Suprapubic skin (tissue), 4 donors: ENCODE data around the gene WDR86. TPM values are rescaled to one million over a fixed set of nuclear protein-coding genes. Genes with fewer than 3 reads are reported as not detected.
A peak's percentile ranks its signal among the peaks of the same experiment; 100 is the strongest.

ENCODE experiments used
- DNase-seq, 2 donors: peaks; one replicate each; pipeline ENCODE4 v3.0.0-alpha.2; 2019; ENCODE audit warnings: low spot score in 2 of 2
- H3K27ac ChIP-seq: fragments of 200-600 bp; sonication (generic); one replicate; pipeline ENCODE4 v1.5.1; 2019
- H3K27me3 ChIP-seq: fragments of 200-600 bp; sonication (generic); one replicate; pipeline ENCODE4 v1.5.1; 2019
- H3K36me3 ChIP-seq: fragments of 200-600 bp; sonication (generic); one replicate; pipeline ENCODE4 v1.5.1; 2019
- H3K4me1 ChIP-seq: fragments of 200-600 bp; sonication (generic); one replicate; pipeline ENCODE4 v1.5.1; 2019
- H3K4me3 ChIP-seq: fragments of 200-600 bp; sonication (generic); one replicate; pipeline ENCODE4 v1.5.1; 2019; ENCODE audit warnings: mild to moderate bottlenecking
- H3K9me3 ChIP-seq: fragments of 200-600 bp; sonication (generic); one replicate; pipeline ENCODE4 v1.5.1; 2019
- CTCF ChIP-seq, 2 donors: fragments of 200-600 bp in 1 of 2; fragments of 450-650 bp in 1 of 2; sonication (generic) in 1 of 2; IDR thresholded peaks; one replicate each; pipeline ENCODE4 v1.5.1; 2016 to 2019; ENCODE audit warnings: antibody characterized with exemption in 2 of 2, mild to moderate bottlenecking in 1 of 2, moderate library complexity in 1 of 2
- EP300 ChIP-seq: sonication (generic); formaldehyde crosslinking; IDR thresholded peaks from one replicate; pipeline ENCODE4 v1.6.1; 2017; ENCODE audit warnings: antibody characterized with exemption
- POLR2A ChIP-seq, 2 donors: fragments of 450-650 bp; IDR thresholded peaks; one replicate each; pipeline ENCODE4 v1.6.1; 2017; ENCODE audit warnings: antibody characterized with exemption in 2 of 2, mild to moderate bottlenecking in 2 of 2, moderate library complexity in 2 of 2
- POLR2AphosphoS5 ChIP-seq, 3 donors: sonication (generic); formaldehyde crosslinking; IDR thresholded peaks; one replicate each; pipeline ENCODE4 v1.6.1; 2017; ENCODE audit warnings: antibody characterized with exemption in 3 of 3
- WGBS: methylation state at CpG from one replicate; pipeline ENCODE4 v1.1.5; 2018; 5-methylcytosine and 5-hydroxymethylcytosine counted together
- total RNA-seq, 4 donors: library from RNA; depleted of rRNA; stranded (reverse); fragments of >200 nt; gene quantifications; one replicate each; pipeline ENCODE4 v1.1.0, GENCODE V29; 2016

WDR86 gene
- total RNA-seq, 4 donors from 2014 or later: 0.81 to 2.8 (median 1.4) TPM; not detected in 1

- peaks cover 21% of the 10 kb centered on the region for H3K4me1 ChIP-seq
- H3K4me3 ChIP-seq: no peak overlapping the region
- TF ChIP-seq POLR2AphosphoS5 (IDR thresholded peaks at IDR 0.05) (no peak), POLR2A (IDR thresholded peaks at IDR 0.05) (no peak), CTCF (IDR thresholded peaks at IDR 0.05) (no peak), EP300 (no peak)
- H3K9me3 ChIP-seq: no peaks in the 10 kb centered on the region
- H3K36me3 ChIP-seq: no peaks in the 10 kb centered on the region
- peak in 1 of 2 donors; percentile 60 for DNase-seq
- H3K27ac ChIP-seq: no peak overlapping the region
- H3K27me3 ChIP-seq: peaks cover 18% of the 10 kb centered on the region
- WGBS: 23% methylated on average over 10 of the region's 10 CpGs
Observed at GRCh38 chr7:151440799-151441445, 31.1 kb upstream of the WDR86 start.

- WGBS: 14% methylated on average over 42 of the region's 51 CpGs
Observed at GRCh38 chr7:151439855-151440798, 30.3 kb upstream of the WDR86 start, which contains the start of gene CRYGN. Gene CRYGN (minus strand): TSS chr7:151440141. CDS start chr7:151439917, 224 bp downstream.

GRCh38 chr7:151438864-151439601 lies 29.2 kb upstream of the WDR86 start:
- Histone ChIP-seq H3K36me3 (no peaks in the 10 kb centered on the region), H3K9me3 (no peaks in the 10 kb centered on the region), H3K27ac (no peak overlapping the region), H3K4me3 (no peak overlapping the region), H3K27me3 (peaks cover 18% of the 10 kb centered on the region), H3K4me1 (peaks cover 21% of the 10 kb centered on the region)
- WGBS: 94% methylated on average over 9 of the region's 17 CpGs
- TF ChIP-seq POLR2AphosphoS5 (IDR thresholded peaks at IDR 0.05): no peak
- TF ChIP-seq POLR2A (IDR thresholded peaks at IDR 0.05): no peak
- TF ChIP-seq EP300: no peak
- no peak for TF ChIP-seq CTCF (IDR thresholded peaks at IDR 0.05)
- peak; percentile 58 to 62 for DNase-seq

More at GRCh38 chr7:151439855-151440798, 30.3 kb upstream of the WDR86 start, which contains the start of gene CRYGN:
- Histone ChIP-seq H3K4me1 (peaks cover 21% of the 10 kb centered on the region), H3K4me3 (peak within 1 kb of the TSS; percentile 37), H3K27ac (no peak within 1 kb of the TSS), H3K9me3 (no peaks in the 10 kb centered on the region), H3K36me3 (no peaks in the 10 kb centered on the region), H3K27me3 (peaks cover 18% of the 10 kb centered on the region)
- peak; percentile 62 to 69 for DNase-seq
- TF ChIP-seq POLR2A (IDR thresholded peaks at IDR 0.05) (no peak), EP300 (no peak), POLR2AphosphoS5 (IDR thresholded peaks at IDR 0.05) (no peak), CTCF (IDR thresholded peaks at IDR 0.05) (no peak)

GRCh38 chr7:151437866-151438516 lies 28.2 kb upstream of the WDR86 start:
- WGBS: 89% methylated on average over 21 of the region's 23 CpGs
- H3K4me3 ChIP-seq: no peak overlapping the region
- peaks cover 24% of the 10 kb centered on the region for H3K4me1 ChIP-seq
- no peaks in the 10 kb centered on the region for H3K36me3 ChIP-seq
- TF ChIP-seq POLR2AphosphoS5 (IDR thresholded peaks at IDR 0.05): no peak
- TF ChIP-seq CTCF (IDR thresholded peaks at IDR 0.05): no peak
- TF ChIP-seq POLR2A (IDR thresholded peaks at IDR 0.05): no peak
- TF ChIP-seq EP300: no peak
- peaks cover 18% of the 10 kb centered on the region for H3K27me3 ChIP-seq
- H3K27ac ChIP-seq: no peak overlapping the region
- H3K9me3 ChIP-seq: no peaks in the 10 kb centered on the region
- DNase-seq: peak; percentile 56
